ENCODE data around the gene AADACL4.

Gene AADACL4

GRCh38 chr1:12596007-12596821, 47.7 kb upstream of the AADACL4 start:
- CTCF ChIA-PET: interaction anchor here (0.6 to 1.5 kb wide), 6 partner anchors 10 to 472 kb away, joined by 3 to 8 read pairs (median 4); no protein-coding TSS in a partner anchor
- Histone ChIP-seq H3K27ac (ENCODE audit: extremely low read depth, low read depth, low read length) (peak overlapping the region; percentile 83), H3K9me3 (ENCODE audit: control insufficient read depth, insufficient read depth, low read depth, low read length) (no peaks in the 10 kb centered on the region), H3K4me1 (ENCODE audit: control insufficient read depth, insufficient read depth, low read length) (peaks cover 8% of the 10 kb centered on the region), H3K4me3 (ENCODE audit: low read depth, low read length) (peak overlapping the region; percentile 23), H3K36me3 (ENCODE audit: control insufficient read depth in 2 of 2, insufficient read depth in 1 of 2, low read length in 2 of 2) (peaks cover 0 to 7% of the 10 kb centered on the region in 2 experiments; a peak in 1 of 3 replicates)
- POLR2A ChIA-PET: interaction anchor here (1.0 to 3.6 kb wide), 7 partner anchors 8 to 118 kb away, joined by 3 to 101 read pairs (median 7); partner anchors contain the start of gene DHRS3
- TF ChIP-seq, protein P1, sequence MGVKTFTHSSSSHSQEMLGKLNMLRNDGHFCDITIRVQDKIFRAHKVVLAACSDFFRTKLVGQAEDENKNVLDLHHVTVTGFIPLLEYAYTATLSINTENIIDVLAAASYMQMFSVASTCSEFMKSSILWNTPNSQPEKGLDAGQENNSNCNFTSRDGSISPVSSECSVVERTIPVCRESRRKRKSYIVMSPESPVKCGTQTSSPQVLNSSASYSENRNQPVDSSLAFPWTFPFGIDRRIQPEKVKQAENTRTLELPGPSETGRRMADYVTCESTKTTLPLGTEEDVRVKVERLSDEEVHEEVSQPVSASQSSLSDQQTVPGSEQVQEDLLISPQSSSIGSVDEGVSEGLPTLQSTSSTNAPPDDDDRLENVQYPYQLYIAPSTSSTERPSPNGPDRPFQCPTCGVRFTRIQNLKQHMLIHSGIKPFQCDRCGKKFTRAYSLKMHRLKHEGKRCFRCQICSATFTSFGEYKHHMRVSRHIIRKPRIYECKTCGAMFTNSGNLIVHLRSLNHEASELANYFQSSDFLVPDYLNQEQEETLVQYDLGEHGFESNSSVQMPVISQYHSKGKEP (tag by site-specific recombination; IDR thresholded peaks at IDR 0.05): peak; percentile 20; the same call in 1 of the 2 replicates
- peak; percentile 73 for TF ChIP-seq ZNF2 (tag by site-specific recombination; IDR thresholded peaks at IDR 0.05)
- TF ChIP-seq, protein P2, sequence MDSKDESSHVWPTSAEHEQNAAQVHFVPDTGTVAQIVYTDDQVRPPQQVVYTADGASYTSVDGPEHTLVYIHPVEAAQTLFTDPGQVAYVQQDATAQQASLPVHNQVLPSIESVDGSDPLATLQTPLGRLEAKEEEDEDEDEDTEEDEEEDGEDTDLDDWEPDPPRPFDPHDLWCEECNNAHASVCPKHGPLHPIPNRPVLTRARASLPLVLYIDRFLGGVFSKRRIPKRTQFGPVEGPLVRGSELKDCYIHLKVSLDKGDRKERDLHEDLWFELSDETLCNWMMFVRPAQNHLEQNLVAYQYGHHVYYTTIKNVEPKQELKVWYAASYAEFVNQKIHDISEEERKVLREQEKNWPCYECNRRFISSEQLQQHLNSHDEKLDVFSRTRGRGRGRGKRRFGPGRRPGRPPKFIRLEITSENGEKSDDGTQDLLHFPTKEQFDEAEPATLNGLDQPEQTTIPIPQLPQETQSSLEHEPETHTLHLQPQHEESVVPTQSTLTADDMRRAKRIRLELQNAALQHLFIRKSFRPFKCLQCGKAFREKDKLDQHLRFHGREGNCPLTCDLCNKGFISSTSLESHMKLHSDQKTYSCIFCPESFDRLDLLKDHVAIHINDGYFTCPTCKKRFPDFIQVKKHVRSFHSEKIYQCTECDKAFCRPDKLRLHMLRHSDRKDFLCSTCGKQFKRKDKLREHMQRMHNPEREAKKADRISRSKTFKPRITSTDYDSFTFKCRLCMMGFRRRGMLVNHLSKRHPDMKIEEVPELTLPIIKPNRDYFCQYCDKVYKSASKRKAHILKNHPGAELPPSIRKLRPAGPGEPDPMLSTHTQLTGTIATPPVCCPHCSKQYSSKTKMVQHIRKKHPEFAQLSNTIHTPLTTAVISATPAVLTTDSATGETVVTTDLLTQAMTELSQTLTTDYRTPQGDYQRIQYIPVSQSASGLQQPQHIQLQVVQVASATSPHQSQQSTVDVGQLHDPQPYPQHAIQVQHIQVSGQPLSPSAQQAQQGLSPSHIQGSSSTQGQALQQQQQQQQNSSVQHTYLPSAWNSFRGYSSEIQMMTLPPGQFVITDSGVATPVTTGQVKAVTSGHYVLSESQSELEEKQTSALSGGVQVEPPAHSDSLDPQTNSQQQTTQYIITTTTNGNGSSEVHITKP (tag by site-specific recombination; IDR thresholded peaks at IDR 0.05): no peak
- TF ChIP-seq FEZF1 (tag by site-specific recombination; IDR thresholded peaks at IDR 0.05): 0 out of 2 replicates have a peak, but pooled peaks have one; percentile 19
- TF ChIP-seq, protein P3, sequence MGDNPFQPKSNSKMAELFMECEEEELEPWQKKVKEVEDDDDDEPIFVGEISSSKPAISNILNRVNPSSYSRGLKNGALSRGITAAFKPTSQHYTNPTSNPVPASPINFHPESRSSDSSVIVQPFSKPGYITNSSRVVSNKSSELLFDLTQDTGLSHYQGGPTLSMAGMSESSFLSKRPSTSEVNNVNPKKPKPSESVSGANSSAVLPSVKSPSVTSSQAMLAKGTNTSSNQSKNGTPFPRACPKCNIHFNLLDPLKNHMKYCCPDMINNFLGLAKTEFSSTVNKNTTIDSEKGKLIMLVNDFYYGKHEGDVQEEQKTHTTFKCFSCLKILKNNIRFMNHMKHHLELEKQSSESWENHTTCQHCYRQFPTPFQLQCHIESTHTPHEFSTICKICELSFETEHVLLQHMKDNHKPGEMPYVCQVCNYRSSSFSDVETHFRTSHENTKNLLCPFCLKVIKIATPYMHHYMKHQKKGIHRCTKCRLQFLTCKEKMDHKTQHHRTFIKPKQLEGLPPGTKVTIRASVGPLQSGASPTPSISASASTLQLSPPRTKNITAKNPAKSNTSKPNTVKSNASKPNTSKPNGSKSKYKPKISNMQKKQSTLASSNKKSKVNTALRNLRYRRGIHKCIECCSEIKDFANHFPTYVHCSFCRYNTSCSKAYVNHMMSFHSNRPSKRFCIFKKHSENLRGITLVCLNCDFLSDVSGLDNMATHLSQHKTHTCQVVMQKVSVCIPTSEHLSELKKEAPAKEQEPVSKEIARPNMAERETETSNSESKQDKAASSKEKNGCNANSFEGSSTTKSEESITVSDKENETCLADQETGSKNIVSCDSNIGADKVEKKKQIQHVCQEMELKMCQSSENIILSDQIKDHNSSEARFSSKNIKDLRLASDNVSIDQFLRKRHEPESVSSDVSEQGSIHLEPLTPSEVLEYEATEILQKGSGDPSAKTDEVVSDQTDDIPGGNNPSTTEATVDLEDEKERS (tag by site-specific recombination; IDR thresholded peaks at IDR 0.05): no peak
- no peak for TF ChIP-seq ELK4 (IDR thresholded peaks at IDR 0.05; ENCODE audit: borderline replicate concordance, low read depth, low read length)
- no peak for TF ChIP-seq ZNF146 (tag by site-specific recombination; IDR thresholded peaks at IDR 0.05)
- no peak for TF ChIP-seq ZNF175 (tag by site-specific recombination; IDR thresholded peaks at IDR 0.05)
- no peak for TF ChIP-seq KLF1 (tag by site-specific recombination; IDR thresholded peaks at IDR 0.05)
- TF ChIP-seq, protein P4, sequence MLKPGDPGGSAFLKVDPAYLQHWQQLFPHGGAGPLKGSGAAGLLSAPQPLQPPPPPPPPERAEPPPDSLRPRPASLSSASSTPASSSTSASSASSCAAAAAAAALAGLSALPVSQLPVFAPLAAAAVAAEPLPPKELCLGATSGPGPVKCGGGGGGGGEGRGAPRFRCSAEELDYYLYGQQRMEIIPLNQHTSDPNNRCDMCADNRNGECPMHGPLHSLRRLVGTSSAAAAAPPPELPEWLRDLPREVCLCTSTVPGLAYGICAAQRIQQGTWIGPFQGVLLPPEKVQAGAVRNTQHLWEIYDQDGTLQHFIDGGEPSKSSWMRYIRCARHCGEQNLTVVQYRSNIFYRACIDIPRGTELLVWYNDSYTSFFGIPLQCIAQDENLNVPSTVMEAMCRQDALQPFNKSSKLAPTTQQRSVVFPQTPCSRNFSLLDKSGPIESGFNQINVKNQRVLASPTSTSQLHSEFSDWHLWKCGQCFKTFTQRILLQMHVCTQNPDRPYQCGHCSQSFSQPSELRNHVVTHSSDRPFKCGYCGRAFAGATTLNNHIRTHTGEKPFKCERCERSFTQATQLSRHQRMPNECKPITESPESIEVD (tag by site-specific recombination; IDR thresholded peaks at IDR 0.05): no peak
- TF ChIP-seq, protein P5, sequence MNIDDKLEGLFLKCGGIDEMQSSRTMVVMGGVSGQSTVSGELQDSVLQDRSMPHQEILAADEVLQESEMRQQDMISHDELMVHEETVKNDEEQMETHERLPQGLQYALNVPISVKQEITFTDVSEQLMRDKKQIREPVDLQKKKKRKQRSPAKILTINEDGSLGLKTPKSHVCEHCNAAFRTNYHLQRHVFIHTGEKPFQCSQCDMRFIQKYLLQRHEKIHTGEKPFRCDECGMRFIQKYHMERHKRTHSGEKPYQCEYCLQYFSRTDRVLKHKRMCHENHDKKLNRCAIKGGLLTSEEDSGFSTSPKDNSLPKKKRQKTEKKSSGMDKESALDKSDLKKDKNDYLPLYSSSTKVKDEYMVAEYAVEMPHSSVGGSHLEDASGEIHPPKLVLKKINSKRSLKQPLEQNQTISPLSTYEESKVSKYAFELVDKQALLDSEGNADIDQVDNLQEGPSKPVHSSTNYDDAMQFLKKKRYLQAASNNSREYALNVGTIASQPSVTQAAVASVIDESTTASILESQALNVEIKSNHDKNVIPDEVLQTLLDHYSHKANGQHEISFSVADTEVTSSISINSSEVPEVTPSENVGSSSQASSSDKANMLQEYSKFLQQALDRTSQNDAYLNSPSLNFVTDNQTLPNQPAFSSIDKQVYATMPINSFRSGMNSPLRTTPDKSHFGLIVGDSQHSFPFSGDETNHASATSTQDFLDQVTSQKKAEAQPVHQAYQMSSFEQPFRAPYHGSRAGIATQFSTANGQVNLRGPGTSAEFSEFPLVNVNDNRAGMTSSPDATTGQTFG (tag by site-specific recombination; IDR thresholded peaks at IDR 0.05; ENCODE audit: borderline replicate concordance): no peak
- peak; percentile 62 for TF ChIP-seq ZEB2 (tag by site-specific recombination; IDR thresholded peaks at IDR 0.05)
- 0 out of 2 replicates have a peak, but pooled peaks have one; percentile 22 for TF ChIP-seq EGR2 (tag by site-specific recombination; IDR thresholded peaks at IDR 0.05; ENCODE audit: low read depth)
- TF ChIP-seq, protein P6, sequence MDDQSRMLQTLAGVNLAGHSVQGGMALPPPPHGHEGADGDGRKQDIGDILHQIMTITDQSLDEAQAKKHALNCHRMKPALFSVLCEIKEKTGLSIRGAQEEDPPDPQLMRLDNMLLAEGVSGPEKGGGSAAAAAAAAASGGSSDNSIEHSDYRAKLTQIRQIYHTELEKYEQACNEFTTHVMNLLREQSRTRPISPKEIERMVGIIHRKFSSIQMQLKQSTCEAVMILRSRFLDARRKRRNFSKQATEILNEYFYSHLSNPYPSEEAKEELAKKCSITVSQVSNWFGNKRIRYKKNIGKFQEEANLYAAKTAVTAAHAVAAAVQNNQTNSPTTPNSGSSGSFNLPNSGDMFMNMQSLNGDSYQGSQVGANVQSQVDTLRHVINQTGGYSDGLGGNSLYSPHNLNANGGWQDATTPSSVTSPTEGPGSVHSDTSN (CRISPR knock-in tag; IDR thresholded peaks at IDR 0.05): 0 out of 2 replicates have a peak, but pooled peaks have one; percentile 39
- 0 out of 2 replicates have a peak, but pooled peaks have one; percentile 30 for TF ChIP-seq SCRT2 (tag by site-specific recombination; IDR thresholded peaks at IDR 0.05)
- peak; percentile 93 for TF ChIP-seq ZNF768 (tag by site-specific recombination; IDR thresholded peaks at IDR 0.05)
- TF ChIP-seq ZNF335 (tag by site-specific recombination; conservative IDR thresholded peaks at IDR 0.05): no peak
- peak; percentile 50; the same call in 1 of the 2 replicates for TF ChIP-seq GLIS2 (tag by site-specific recombination; IDR thresholded peaks at IDR 0.05)
- TF ChIP-seq ZBTB17 (tag by site-specific recombination; IDR thresholded peaks at IDR 0.05): 0 out of 2 replicates have a peak, but pooled peaks have one; percentile 13
- TF ChIP-seq ZNF629 (tag by site-specific recombination; IDR thresholded peaks at IDR 0.05): peak; percentile 66; the same call in 1 of the 2 replicates
